T-helper 1 cell treated with Interleukin-12 subunit alpha and Interleukin-12 subunit beta and Interleukin-4 antibody, amounts not matched to agents 30 μg/mL and 1 μg/mL, for 36 hours (primary cell): ENCODE results near the gene BRCA2.

Experiments used
- H3K27ac Mint-ChIP-seq: one replicate; pipeline ENCODE4 v1.8.0; 2021; ENCODE audit warnings: mild to moderate bottlenecking, mixed read lengths
- H3K27me3 Mint-ChIP-seq: one replicate; pipeline ENCODE4 v1.8.0; 2021; ENCODE audit warnings: low read depth, mixed read lengths
- H3K36me3 Mint-ChIP-seq: one replicate; pipeline ENCODE4 v1.8.0; 2021; ENCODE audit warnings: low read depth, mixed read lengths
- H3K4me1 Mint-ChIP-seq: one replicate; pipeline ENCODE4 v1.8.0; 2021; ENCODE audit warnings: low read depth, mixed read lengths
- H3K4me3 Mint-ChIP-seq: one replicate; pipeline ENCODE4 v1.8.0; 2021; ENCODE audit warnings: mild to moderate bottlenecking, moderate library complexity, mixed read lengths
- H3K9me3 Mint-ChIP-seq: one replicate; pipeline ENCODE4 v1.8.0; 2021; ENCODE audit warnings: mixed read lengths

The BRCA2 gene

GRCh38 chr13:32300406-32300805, 14.9 kb upstream of the BRCA2 start:
- no peaks in the 10 kb centered on the region for H3K36me3 Mint-ChIP-seq
- H3K27me3 Mint-ChIP-seq = peaks cover 11% of the 10 kb centered on the region
- no peak overlapping the region for H3K4me3 Mint-ChIP-seq
- H3K4me1 Mint-ChIP-seq = no peaks in the 10 kb centered on the region
- no peak overlapping the region for H3K27ac Mint-ChIP-seq
- H3K9me3 Mint-ChIP-seq = no peaks in the 10 kb centered on the region

DNA sequence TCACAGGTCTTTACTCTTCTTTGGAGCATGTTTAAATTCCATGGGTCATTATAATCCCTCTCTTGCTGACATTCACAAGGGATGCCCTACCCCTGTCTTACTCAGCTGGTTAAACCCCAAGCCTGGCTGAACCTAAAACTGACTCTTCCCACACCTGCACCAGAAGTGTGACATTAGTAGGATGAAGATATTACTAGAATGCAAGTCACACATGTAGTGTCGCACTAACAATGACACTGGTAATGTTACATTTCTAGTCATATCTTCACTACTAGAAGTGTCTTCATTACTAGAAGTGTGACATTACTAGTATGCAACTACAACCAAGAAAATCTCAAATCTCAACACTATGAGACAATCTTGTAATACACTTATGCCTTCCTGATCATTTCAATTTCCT, 14.4 kb upstream of the BRCA2 start:
- no peak overlapping the region for H3K27ac Mint-ChIP-seq
- no peaks in the 10 kb centered on the region for H3K36me3 Mint-ChIP-seq
- no peaks in the 10 kb centered on the region for H3K4me1 Mint-ChIP-seq
- H3K27me3 Mint-ChIP-seq = peaks cover 12% of the 10 kb centered on the region
- no peaks in the 10 kb centered on the region for H3K9me3 Mint-ChIP-seq
- no peak overlapping the region for H3K4me3 Mint-ChIP-seq

- Mint-ChIP-seq H3K4me1 (no peaks in the 10 kb centered on the region), H3K36me3 (no peaks in the 10 kb centered on the region), H3K9me3 (no peaks in the 10 kb centered on the region), H3K27me3 (peaks cover 16% of the 10 kb centered on the region), H3K27ac (no peak overlapping the region), H3K4me3 (no peak overlapping the region)
These were observed 12.8 kb upstream of the BRCA2 start for GRCh38 chr13:32302461-32302860.

DNA sequence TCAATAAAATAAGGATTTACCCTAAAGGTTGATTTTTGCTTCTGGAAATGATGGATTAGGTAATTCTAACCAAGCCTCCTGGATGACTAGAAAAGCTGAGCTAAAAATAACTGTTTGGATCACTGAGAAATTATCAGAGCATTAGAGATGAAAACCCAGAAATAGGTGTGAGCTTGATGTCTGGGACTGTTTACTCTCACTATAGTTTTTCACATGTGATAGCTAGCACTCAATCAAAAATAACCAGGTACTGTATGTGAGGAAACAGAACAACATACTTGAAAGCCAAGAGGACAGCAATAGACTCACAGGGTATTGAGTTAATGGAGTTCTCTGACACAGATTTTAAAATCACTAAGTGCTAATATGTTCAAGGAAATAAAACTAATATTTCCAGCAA, 9.7 kb upstream of the BRCA2 start:
- H3K4me3 Mint-ChIP-seq = no peak overlapping the region
- H3K27ac Mint-ChIP-seq = no peak overlapping the region
- H3K27me3 Mint-ChIP-seq = peaks cover 5% of the 10 kb centered on the region
- H3K4me1 Mint-ChIP-seq = peaks cover 13% of the 10 kb centered on the region
- no peaks in the 10 kb centered on the region for H3K9me3 Mint-ChIP-seq
- no peaks in the 10 kb centered on the region for H3K36me3 Mint-ChIP-seq

GRCh38 chr13:32309312-32310133, 5.8 kb upstream of the BRCA2 start:
- Mint-ChIP-seq H3K27me3 (peaks cover 5% of the 10 kb centered on the region), H3K4me3 (peak overlapping the region; percentile 5), H3K36me3 (no peaks in the 10 kb centered on the region), H3K27ac (peak overlapping the region; percentile 2), H3K4me1 (peaks cover 18% of the 10 kb centered on the region), H3K9me3 (no peaks in the 10 kb centered on the region)

- H3K27me3 Mint-ChIP-seq = peaks cover 5% of the 10 kb centered on the region
- no peak overlapping the region for H3K4me3 Mint-ChIP-seq
- H3K36me3 Mint-ChIP-seq = no peaks in the 10 kb centered on the region
- peaks cover 23% of the 10 kb centered on the region for H3K4me1 Mint-ChIP-seq
- no peaks in the 10 kb centered on the region for H3K9me3 Mint-ChIP-seq
- H3K27ac Mint-ChIP-seq = no peak overlapping the region
These were observed 5.1 kb upstream of the BRCA2 start for GRCh38 chr13:32310134-32310706.

GRCh38 chr13:32311188-32311897, 4.0 kb upstream of the BRCA2 start:
- H3K4me1 Mint-ChIP-seq = peaks cover 23% of the 10 kb centered on the region
- H3K27ac Mint-ChIP-seq = no peak overlapping the region
- H3K4me3 Mint-ChIP-seq = no peak overlapping the region
- no peaks in the 10 kb centered on the region for H3K9me3 Mint-ChIP-seq
- H3K27me3 Mint-ChIP-seq = peaks cover under 1% of the 10 kb centered on the region
- no peaks in the 10 kb centered on the region for H3K36me3 Mint-ChIP-seq

DNA sequence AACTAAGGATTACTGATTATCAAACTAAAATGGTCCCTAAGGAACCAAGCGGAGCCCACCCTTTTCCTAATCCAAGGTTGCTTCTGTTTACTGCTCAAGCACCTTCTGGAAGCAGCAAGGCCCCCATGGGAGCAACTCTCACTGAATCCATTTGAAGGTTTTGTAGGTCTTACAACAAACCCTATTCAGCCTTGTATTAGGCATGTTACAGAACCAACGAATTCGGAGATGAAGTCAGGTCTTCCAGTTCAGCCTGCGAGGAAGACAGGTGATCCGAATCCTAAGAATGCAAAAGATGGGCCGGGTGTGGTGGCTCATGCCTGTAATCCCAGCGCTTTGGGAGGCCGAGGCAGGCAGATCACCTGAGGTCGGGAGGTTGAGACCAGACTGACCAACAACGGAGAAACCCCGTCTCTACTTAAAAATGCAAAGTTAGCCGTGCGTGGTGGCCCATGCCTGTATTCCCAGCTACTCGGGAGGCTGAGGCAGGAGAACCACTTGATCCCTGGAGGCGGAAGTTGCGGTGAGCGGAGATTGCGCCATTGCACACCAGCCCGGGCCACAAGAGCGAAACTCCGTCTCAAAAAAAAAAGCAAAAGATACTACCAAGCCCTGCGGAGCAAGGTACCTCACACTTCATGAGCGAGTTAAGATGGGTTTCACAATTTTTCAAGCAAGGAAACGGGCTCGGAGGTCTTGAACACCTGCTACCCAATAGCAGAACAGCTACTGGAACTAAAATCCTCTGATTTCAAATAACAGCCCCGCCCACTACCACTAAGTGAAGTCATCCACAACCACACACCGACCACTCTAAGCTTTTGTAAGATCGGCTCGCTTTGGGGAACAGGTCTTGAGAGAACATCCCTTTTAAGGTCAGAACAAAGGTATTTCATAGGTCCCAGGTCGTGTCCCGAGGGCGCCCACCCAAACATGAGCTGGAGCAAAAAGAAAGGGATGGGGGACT, 754 bp upstream of the BRCA2 start:
- Mint-ChIP-seq H3K4me3 (peak overlapping the region; percentile 94), H3K27ac (peak overlapping the region; percentile 100), H3K9me3 (no peaks in the 10 kb centered on the region), H3K27me3 (no peaks in the 10 kb centered on the region), H3K4me1 (peaks cover 29% of the 10 kb centered on the region), H3K36me3 (peaks cover 6% of the 10 kb centered on the region)

GRCh38 chr13:32316028-32316339, 676 bp downstream of the BRCA2 start:
- peaks cover 29% of the 10 kb centered on the region for H3K4me1 Mint-ChIP-seq
- H3K4me3 Mint-ChIP-seq = peak overlapping the region; percentile 94
- no peaks in the 10 kb centered on the region for H3K27me3 Mint-ChIP-seq
- peaks cover 14% of the 10 kb centered on the region for H3K36me3 Mint-ChIP-seq
- no peaks in the 10 kb centered on the region for H3K9me3 Mint-ChIP-seq
- peak overlapping the region; percentile 100 for H3K27ac Mint-ChIP-seq

- Mint-ChIP-seq H3K4me3 (peak overlapping the region; percentile 94), H3K27ac (peak overlapping the region; percentile 100)
These were observed 1.2 kb downstream of the BRCA2 start for GRCh38 chr13:32316501-32316900.

DNA sequence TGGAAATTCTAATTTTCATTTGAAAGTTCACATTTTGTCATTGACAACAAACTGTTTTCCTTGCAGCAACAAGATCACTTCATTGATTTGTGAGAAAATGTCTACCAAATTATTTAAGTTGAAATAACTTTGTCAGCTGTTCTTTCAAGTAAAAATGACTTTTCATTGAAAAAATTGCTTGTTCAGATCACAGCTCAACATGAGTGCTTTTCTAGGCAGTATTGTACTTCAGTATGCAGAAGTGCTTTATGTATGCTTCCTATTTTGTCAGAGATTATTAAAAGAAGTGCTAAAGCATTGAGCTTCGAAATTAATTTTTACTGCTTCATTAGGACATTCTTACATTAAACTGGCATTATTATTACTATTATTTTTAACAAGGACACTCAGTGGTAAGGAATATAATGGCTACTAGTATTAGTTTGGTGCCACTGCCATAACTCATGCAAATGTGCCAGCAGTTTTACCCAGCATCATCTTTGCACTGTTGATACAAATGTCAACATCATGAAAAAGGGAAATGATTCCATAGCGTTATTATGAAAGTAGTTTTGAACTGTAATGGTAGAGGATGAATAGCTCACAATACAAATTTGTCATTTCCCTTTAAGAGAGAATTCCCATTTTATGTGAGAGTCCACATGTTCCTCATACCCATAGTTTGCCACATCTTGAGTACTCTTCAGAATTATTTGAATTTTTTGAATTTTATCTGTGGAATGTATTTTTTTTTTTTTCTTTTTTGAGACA, 2.6 kb downstream of the BRCA2 start:
- H3K4me1 Mint-ChIP-seq = peaks cover 33% of the 10 kb centered on the region
- H3K36me3 Mint-ChIP-seq = peaks cover 18% of the 10 kb centered on the region
- H3K9me3 Mint-ChIP-seq = no peaks in the 10 kb centered on the region
- H3K27ac Mint-ChIP-seq = no peak overlapping the region
- H3K4me3 Mint-ChIP-seq = no peak overlapping the region
- H3K27me3 Mint-ChIP-seq = no peaks in the 10 kb centered on the region

More at GRCh38 chr13:32316501-32316900, 1.2 kb downstream of the BRCA2 start:
- H3K36me3 Mint-ChIP-seq = peaks cover 18% of the 10 kb centered on the region
- peaks cover 33% of the 10 kb centered on the region for H3K4me1 Mint-ChIP-seq
- no peaks in the 10 kb centered on the region for H3K27me3 Mint-ChIP-seq
- no peaks in the 10 kb centered on the region for H3K9me3 Mint-ChIP-seq

- Mint-ChIP-seq H3K27me3 (no peaks in the 10 kb centered on the region), H3K27ac (no peak overlapping the region), H3K9me3 (no peaks in the 10 kb centered on the region), H3K4me1 (peaks cover 27% of the 10 kb centered on the region), H3K36me3 (peaks cover 24% of the 10 kb centered on the region), H3K4me3 (no peak overlapping the region)
These were observed 5.2 kb downstream of the BRCA2 start for GRCh38 chr13:32320528-32320927.

DNA sequence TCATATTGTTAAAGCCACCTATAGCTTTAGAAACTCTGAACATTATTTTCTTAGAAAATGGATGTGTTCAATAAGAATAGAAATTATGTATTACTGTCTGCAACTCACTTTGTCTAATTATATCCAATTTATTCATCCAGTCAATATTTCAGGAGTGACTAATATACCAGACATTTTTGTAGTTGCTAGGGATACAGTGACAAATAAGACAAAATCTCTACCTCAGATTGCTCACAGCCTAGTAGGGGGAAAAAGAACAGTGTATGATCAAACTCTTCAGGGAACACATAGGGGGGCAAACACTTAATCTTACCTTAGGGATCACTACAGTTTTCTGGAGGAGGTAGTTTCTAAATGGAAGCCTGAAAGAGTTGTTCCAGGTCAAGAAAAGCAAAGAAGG, 8.6 kb downstream of the BRCA2 start:
- peak overlapping the region; percentile 13 for H3K27ac Mint-ChIP-seq
- peaks cover 32% of the 10 kb centered on the region for H3K36me3 Mint-ChIP-seq
- H3K4me1 Mint-ChIP-seq = peaks cover 21% of the 10 kb centered on the region
- no peaks in the 10 kb centered on the region for H3K27me3 Mint-ChIP-seq
- H3K4me3 Mint-ChIP-seq = no peak overlapping the region
- no peaks in the 10 kb centered on the region for H3K9me3 Mint-ChIP-seq
